Spleen (tissue), 11 donors: ENCODE data around the gene MACROD2. TPM values are rescaled to one million over a fixed set of nuclear protein-coding genes. Genes with fewer than 3 reads are reported as not detected.

Experiments used
- DNase-seq: peaks from one replicate; pipeline ENCODE4 v3.0.0-alpha.2; 2020
- H3K27ac ChIP-seq, 8 donors: fragments of 200-600 bp; sonication (generic) in 7 of 8; 1 replicate in 4 of 8; 2 replicates in 4 of 8; pipeline versions ENCODE4 v1.5.0 to v1.8.0; 2016 to 2021; ENCODE audit warnings: inconsistent platforms in 4 of 8, mild to moderate bottlenecking in 4 of 8, moderate library complexity in 1 of 8
- H3K27me3 ChIP-seq, 7 donors: fragments of 200-600 bp; sonication (generic) in 6 of 7; replicated peaks in 1 of 7; 1 replicate in 4 of 7; 2 replicates in 3 of 7; pipeline versions ENCODE4 v1.5.0 to v1.8.0; 2016 to 2021; ENCODE audit warnings: inconsistent platforms in 3 of 7, mild to moderate bottlenecking in 1 of 7
- H3K36me3 ChIP-seq, 6 donors: fragments of 200-600 bp; sonication (generic) in 5 of 6; 1 replicate in 4 of 6; 2 replicates in 2 of 6; pipeline versions ENCODE4 v1.5.0 to v1.8.0; 2016 to 2021; ENCODE audit warnings: inconsistent platforms in 2 of 6
- H3K4me1 ChIP-seq, 6 donors: fragments of 200-600 bp; sonication (generic) in 5 of 6; 1 replicate in 3 of 6; 2 replicates in 3 of 6; pipeline versions ENCODE4 v1.5.0 to v1.8.0; 2016 to 2021; ENCODE audit warnings: inconsistent platforms in 3 of 6
- H3K4me3 ChIP-seq, 8 donors: fragments of 200-600 bp; sonication (generic) in 7 of 8; 1 replicate in 4 of 8; 2 replicates in 4 of 8; pipeline versions ENCODE4 v1.5.0 to v1.8.0; 2016 to 2021; ENCODE audit warnings: inconsistent platforms in 4 of 8, mild to moderate bottlenecking in 4 of 8, moderate library complexity in 2 of 8
- H3K9me3 ChIP-seq, 8 donors: fragments of 200-600 bp; sonication (generic) in 7 of 8; 1 replicate in 4 of 8; 2 replicates in 4 of 8; pipeline versions ENCODE4 v1.5.0 to v1.8.0; 2016 to 2021; ENCODE audit warnings: inconsistent platforms in 4 of 8
- CTCF ChIP-seq, 11 experiments: fragments of 200-600 bp in 7 of 11; fragments of 450-650 bp in 4 of 11; sonication (generic) in 4 of 11; IDR thresholded peaks in 8 of 11; conservative IDR thresholded peaks in 3 of 11; 1 replicate in 7 of 11; 2 replicates in 4 of 11; pipeline versions ENCODE4 v1.4.0 to v1.8.0; 2016 to 2021; ENCODE audit warnings: antibody characterized with exemption in 11 of 11, inconsistent platforms in 4 of 11, mild to moderate bottlenecking in 1 of 11
- POLR2A ChIP-seq, 3 donors: fragments of 450-650 bp; IDR thresholded peaks; one replicate each; pipeline ENCODE4 v1.5.1; 2017; ENCODE audit warnings: antibody characterized with exemption in 3 of 3, mild to moderate bottlenecking in 1 of 3
- POLR2AphosphoS5 ChIP-seq, 3 donors: sonication (generic); formaldehyde crosslinking; IDR thresholded peaks; one replicate each; pipeline ENCODE4 v1.5.1; 2017; ENCODE audit warnings: antibody characterized with exemption in 3 of 3
- whole genome bisulfite sequencing, 5 donors: extraction: QIAGEN DNeasy Blood & Tissue Kit in 3 of 5; methylation state at CpG; one replicate each; pipeline versions ENCODE4 v1.1.5 to v1.1.7; 2013 to 2018; 5-methylcytosine and 5-hydroxymethylcytosine counted together
- intact Hi-C: fragments of 100-400 bp; cut with DNase I; formaldehyde crosslinking; loops from one replicate; pipeline ENCODE4 v1.15.0; 2023; ENCODE audit warnings: low total_unique reads
- polyA plus RNA-seq, 3 donors: library from polyadenylated mRNA; stranded (reverse); fragments of 200-250 nt; gene quantifications; one replicate each; pipeline ENCODE4 v1.2.1, GENCODE V29; 2013
- total RNA-seq, 7 donors: library from RNA; depleted of rRNA in 3 of 7; stranded (reverse); fragments of >200 nt in 3 of 7; fragmentation: NEBNext Ultra II Directional in 4 of 7; extraction: Animal tissue kit (Norgen Biotek cat#: 25700) in 4 of 7; gene quantifications; one replicate each; pipeline versions ENCODE4 v1.1.0 to v1.2.1, GENCODE V29; 2016 to 2021
- donor health status: healthy with polysubstance abuse.
- donor health status: DM: no; HTN: no; CAD: no; lungs with moderate emphysema.
- donor health status: DM: no; HTN: no; CAD: no.
- donor health status: Bipolar disorder and iron deficiency.
- donor health status: healthy.
- donor health status: DM: no; HTN: no; CAD: no.
- donor health status: DM: yes; HTN: yes; CAD: no.

The MACROD2 gene
- total and polyA plus RNA-seq, 10 donors, result 1.5 to 4.7 (median 3.4) TPM

GRCh38 chr20:15847196-15847784 lies 1852.0 kb downstream of the MACROD2 start:
- no peak for DNase-seq
- intact Hi-C loops, result no loop called here
- H3K4me3 ChIP-seq, result no peak overlapping the region
- WGBS, 5 donors, result 86 to 93% (median 88%) methylated on average over 8 of the region's 8 CpGs
- no peaks in the 10 kb centered on the region for H3K4me1 ChIP-seq
- no peak overlapping the region for H3K27ac ChIP-seq
- TF ChIP-seq POLR2A (IDR thresholded peaks at IDR 0.05), result no peak
- no peak for TF ChIP-seq POLR2AphosphoS5 (IDR thresholded peaks at IDR 0.05)
- TF ChIP-seq CTCF (IDR thresholded peaks at IDR 0.05 in 8 of 11, conservative IDR thresholded peaks at IDR 0.05 in 3 of 11), result no peak
- peaks cover 0 to 11% (median 0%) of the 10 kb centered on the region in 8 donors for H3K9me3 ChIP-seq
- no peaks in the 10 kb centered on the region for H3K36me3 ChIP-seq
- H3K27me3 ChIP-seq, result no peaks in the 10 kb centered on the region

DNA sequence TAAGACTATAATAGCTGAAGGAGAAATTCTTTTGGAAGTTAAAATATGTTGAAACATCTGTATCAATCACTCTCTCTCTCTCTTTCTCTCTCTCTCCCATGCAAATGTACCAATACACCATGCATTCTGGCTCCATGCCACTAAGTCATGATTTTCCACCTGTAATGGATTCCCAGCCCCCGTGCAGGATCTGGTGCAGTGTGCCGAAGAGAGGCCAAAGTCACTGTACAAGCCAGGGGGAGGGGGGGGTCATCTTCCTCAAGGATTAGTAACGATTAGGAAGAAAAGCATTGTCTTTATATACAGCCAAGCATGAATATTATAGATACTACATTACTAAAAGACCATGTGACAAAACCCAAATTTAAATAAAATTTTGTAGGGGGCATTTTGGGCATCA lies 1852.8 kb downstream of the MACROD2 start:
- H3K27ac ChIP-seq, result no peak overlapping the region
- H3K4me1 ChIP-seq, result no peaks in the 10 kb centered on the region
- DNase-seq, result no peak
- 77 to 96% (median 91%) methylated on average over 3 of the region's 3 CpGs for WGBS, 5 donors
- no peaks in the 10 kb centered on the region for H3K36me3 ChIP-seq
- intact Hi-C loops, result no loop called here
- no peaks in the 10 kb centered on the region for H3K27me3 ChIP-seq
- TF ChIP-seq POLR2A (IDR thresholded peaks at IDR 0.05) (no peak), POLR2AphosphoS5 (IDR thresholded peaks at IDR 0.05) (no peak), CTCF (IDR thresholded peaks at IDR 0.05 in 8 of 11, conservative IDR thresholded peaks at IDR 0.05 in 3 of 11) (no peak)
- H3K4me3 ChIP-seq, result no peak overlapping the region
- peaks cover 0 to 11% (median 0%) of the 10 kb centered on the region in 8 donors for H3K9me3 ChIP-seq

GRCh38 chr20:15848995-15849610 lies 1853.8 kb downstream of the MACROD2 start:
- no peak overlapping the region for H3K27ac ChIP-seq
- TF ChIP-seq POLR2A (IDR thresholded peaks at IDR 0.05) (no peak), CTCF (IDR thresholded peaks at IDR 0.05 in 8 of 11, conservative IDR thresholded peaks at IDR 0.05 in 3 of 11) (no peak), POLR2AphosphoS5 (IDR thresholded peaks at IDR 0.05) (no peak)
- no peaks in the 10 kb centered on the region for H3K4me1 ChIP-seq
- DNase-seq, result no peak
- H3K27me3 ChIP-seq, result no peaks in the 10 kb centered on the region
- 74 to 84% (median 78%) methylated on average over 12 of the region's 12 CpGs for WGBS, 5 donors
- H3K4me3 ChIP-seq, result no peak overlapping the region
- H3K36me3 ChIP-seq, result no peaks in the 10 kb centered on the region
- intact Hi-C loops, result no loop called here
- peaks cover 0 to 11% (median 0%) of the 10 kb centered on the region in 8 donors for H3K9me3 ChIP-seq

- Histone ChIP-seq H3K4me1 (no peaks in the 10 kb centered on the region), H3K36me3 (no peaks in the 10 kb centered on the region), H3K27ac (no peak overlapping the region), H3K27me3 (no peaks in the 10 kb centered on the region), H3K9me3 (peaks cover 0 to 11% (median 0%) of the 10 kb centered on the region in 8 donors), H3K4me3 (no peak overlapping the region)
- intact Hi-C loops, result no loop called here
- WGBS, 5 donors, result 60 to 68% (median 66%) methylated on average over 11 of the region's 11 CpGs
- TF ChIP-seq CTCF (IDR thresholded peaks at IDR 0.05 in 8 of 11, conservative IDR thresholded peaks at IDR 0.05 in 3 of 11) (no peak), POLR2A (IDR thresholded peaks at IDR 0.05) (no peak)
- DNase-seq, result no peak
Observed at GRCh38 chr20:15851576-15852215, 1856.4 kb downstream of the MACROD2 start.
